K562 (cell line): Measurements from ENCODE around the gene IPO8.
"Not testable (repeated sequence)": the region's sequence is repeated elsewhere in the genome, so short reads cannot be mapped to it uniquely, and the experiment has no call there.

Source experiments
- AFF4 ChIP-seq: sonication (generic); formaldehyde crosslinking; IDR thresholded peaks from 2 replicates; pipeline ENCODE4 v1.8.0; 2023; ENCODE audit warnings: mild to moderate bottlenecking, missing genetic modification reagents
- CTCF ChIP-seq, 3 experiments: IDR thresholded peaks in 2 of 3; conservative IDR thresholded peaks in 1 of 3; 2 replicates each; pipeline ENCODE4 v1.5.1; 2011 to 2012; ENCODE audit warnings: low read length in 3 of 3, mild to moderate bottlenecking in 3 of 3, control low read depth in 2 of 3, improper control_type of control experiment in 1 of 3, inconsistent platforms in 1 of 3, low read depth in 1 of 3, mixed read lengths in 1 of 3, moderate library complexity in 1 of 3; ENCODE audit not compliant: insufficient read depth in 2 of 3
- CUX1 ChIP-seq: fragments of 200-800 bp; sonication (Bioruptor generic); IDR thresholded peaks from 2 replicates; pipeline ENCODE4 v1.6.1; 2016; ENCODE audit warnings: missing genetic modification characterization, missing compliant biosample characterization
- EGR1 ChIP-seq: fragments of 450-650 bp; conservative IDR thresholded peaks from 2 replicates; pipeline ENCODE4 v1.6.1; 2017; ENCODE audit warnings: mild to moderate bottlenecking
- ELK1 ChIP-seq: sonication (generic); formaldehyde crosslinking; IDR thresholded peaks from 2 replicates; pipeline ENCODE4 v1.8.1; 2022; ENCODE audit warnings: missing genetic modification reagents
- HDGF ChIP-seq: fragments of 450-650 bp; IDR thresholded peaks from 2 replicates; pipeline ENCODE4 v1.6.1; 2016
- JUN ChIP-seq, 2 experiments: sonication (generic) in 1 of 2; formaldehyde crosslinking in 1 of 2; IDR thresholded peaks; 2 replicates each; pipeline versions ENCODE4 v1.6.1 to v1.8.0; 2012 to 2022; ENCODE audit warnings: borderline replicate concordance in 2 of 2, mild to moderate bottlenecking in 2 of 2, improper control_type of control experiment in 1 of 2, low read depth in 1 of 2, low read length in 1 of 2, missing genetic modification reagents in 1 of 2
- JUND ChIP-seq, 2 experiments: IDR thresholded peaks; 2 replicates in 1 of 2; 3 replicates in 1 of 2; pipeline ENCODE4 v1.6.1; 2011; ENCODE audit warnings: borderline replicate concordance in 2 of 2, low read depth in 2 of 2, low read length in 2 of 2, improper control_type of control experiment in 1 of 2, missing biosample characterization in 1 of 2, missing genetic modification characterization in 1 of 2, missing genetic modification reagents in 1 of 2
- RFX1 ChIP-seq: fragments of 450-650 bp; IDR thresholded peaks from 2 replicates; pipeline ENCODE4 v1.6.1; 2016; ENCODE audit warnings: mild to moderate bottlenecking, moderate library complexity
- ZFP30 ChIP-seq: fragments of 250-450 bp; sonication (Bioruptor Pico); IDR thresholded peaks from 2 replicates; pipeline ENCODE4 v1.8.0; 2022; ENCODE audit warnings: moderate library complexity, mild to moderate bottlenecking, inconsistent platforms, borderline replicate concordance
- ZNF197 ChIP-seq: fragments of 200-800 bp; sonication (Bioruptor generic); IDR thresholded peaks from 2 replicates; pipeline ENCODE4 v1.6.1; 2016; ENCODE audit warnings: low read depth, missing genetic modification characterization, missing compliant biosample characterization

GRCh38 chr12:30604302-30604701 lies 91.4 kb downstream of the IPO8 start:
- not testable (repeated sequence) for TF ChIP-seq JUND (IDR thresholded peaks at IDR 0.05; ENCODE audit: borderline replicate concordance, low read depth, low read length); JUND (tag; IDR thresholded peaks at IDR 0.05; ENCODE audit: borderline replicate concordance, low read depth, low read length); ZNF197; EGR1; RFX1; ELK1 (CRISPR knock-in tag); AFF4 (CRISPR knock-in tag); ZFP30 (CRISPR knock-in tag); HDGF; CUX1; CTCF (IDR thresholded peaks at IDR 0.05 in 2 of 3, conservative IDR thresholded peaks at IDR 0.05 in 1 of 3; ENCODE audit: insufficient read depth in 2 of 3, low read depth in 1 of 3, low read length in 3 of 3); JUN (IDR thresholded peaks at IDR 0.05; ENCODE audit: borderline replicate concordance, low read depth, low read length); JUN (CRISPR knock-in tag; IDR thresholded peaks at IDR 0.05; ENCODE audit: borderline replicate concordance)
